ENCODE measurements around the gene TNFAIP3. TPM values are rescaled to one million over a fixed set of nuclear protein-coding genes. Genes with fewer than 3 reads are reported as not detected.

The TNFAIP3 gene
- total and polyA plus RNA-seq, 2 donors: 29.5 to 85.8 TPM

DNA sequence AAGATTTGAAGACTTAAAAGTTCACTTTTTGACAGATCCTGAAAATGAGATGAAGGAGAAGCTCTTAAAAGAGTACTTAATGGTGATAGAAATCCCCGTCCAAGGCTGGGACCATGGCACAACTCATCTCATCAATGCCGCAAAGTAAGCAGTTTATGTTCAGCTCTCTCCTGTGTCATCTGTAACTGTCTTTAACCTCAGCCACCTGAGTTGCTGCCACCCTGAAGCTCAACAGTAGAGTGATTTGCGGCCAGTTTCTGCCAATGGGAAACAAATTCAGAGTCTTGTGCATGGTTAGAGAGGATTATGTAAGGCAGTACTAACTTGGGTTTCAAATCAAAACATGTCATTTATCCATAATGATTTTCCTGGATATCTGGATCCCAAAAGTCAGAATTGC is 10.1 kb downstream of the TNFAIP3 start:
- H3K4me3 ChIP-seq (ENCODE audit: low read length in 2 of 2): no peak overlapping the region
- H3K27ac ChIP-seq (ENCODE audit: low read depth in 1 of 2, low read length in 1 of 2): peak overlapping the region in 1 of 2 donors; percentile 12
- DNase-seq (ENCODE audit: low read depth in 6 of 9, low spot score in 9 of 9): no peak
- WGBS: 95% methylated on average over 3 of the region's 3 CpGs
- H3K27me3 ChIP-seq (ENCODE audit: control insufficient read depth in 2 of 2, insufficient read depth in 1 of 2, low read length in 1 of 2): no peaks in the 10 kb centered on the region
- peaks cover 83 to 99% of the 10 kb centered on the region in 2 donors for H3K36me3 ChIP-seq (ENCODE audit: control insufficient read depth in 2 of 2, insufficient read depth in 2 of 2, low read length in 1 of 2)
- no peaks in the 10 kb centered on the region for H3K9me3 ChIP-seq (ENCODE audit: control insufficient read depth in 2 of 2, insufficient read depth in 1 of 2, low read length in 1 of 2)
- peaks cover 8 to 59% of the 10 kb centered on the region in 2 donors for H3K4me1 ChIP-seq (ENCODE audit: control insufficient read depth in 2 of 2, insufficient read depth in 2 of 2, low read length in 2 of 2)

DNA sequence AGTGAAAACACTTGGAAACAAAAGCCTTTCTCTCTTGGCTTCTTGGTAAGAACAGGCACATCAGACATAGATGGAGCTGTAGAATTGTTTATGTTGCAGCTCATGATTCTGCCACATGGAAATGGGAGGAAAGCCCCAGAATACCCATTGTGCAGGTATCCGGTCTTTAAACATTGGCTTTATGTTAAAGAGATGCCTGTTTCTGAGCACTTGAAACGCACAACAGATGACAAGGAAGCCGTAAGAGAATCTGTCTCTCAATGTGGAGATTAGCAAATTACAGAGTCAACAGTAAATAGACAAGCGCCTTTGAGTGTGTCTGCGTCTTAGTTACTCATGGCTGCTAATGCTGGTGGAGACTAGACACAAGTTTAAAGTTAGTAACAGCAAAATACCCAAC is 10.5 kb downstream of the TNFAIP3 start:
- H3K27me3 ChIP-seq (ENCODE audit: control insufficient read depth in 2 of 2, insufficient read depth in 1 of 2, low read length in 1 of 2): no peaks in the 10 kb centered on the region
- H3K36me3 ChIP-seq (ENCODE audit: control insufficient read depth in 2 of 2, insufficient read depth in 2 of 2, low read length in 1 of 2): peaks cover 87 to 99% of the 10 kb centered on the region in 2 donors
- no peak overlapping the region for H3K4me3 ChIP-seq (ENCODE audit: low read length in 2 of 2)
- H3K4me1 ChIP-seq (ENCODE audit: control insufficient read depth in 2 of 2, insufficient read depth in 2 of 2, low read length in 2 of 2): peaks cover 12 to 64% of the 10 kb centered on the region in 2 donors
- H3K9me3 ChIP-seq (ENCODE audit: control insufficient read depth in 2 of 2, insufficient read depth in 1 of 2, low read length in 1 of 2): no peaks in the 10 kb centered on the region
- 97% methylated on average over 5 of the region's 5 CpGs for WGBS
- H3K27ac ChIP-seq (ENCODE audit: low read depth in 1 of 2, low read length in 1 of 2): peak overlapping the region in 1 of 2 donors; percentile 12
- DNase-seq (ENCODE audit: low read depth in 6 of 9, low spot score in 9 of 9): no peak

DNA sequence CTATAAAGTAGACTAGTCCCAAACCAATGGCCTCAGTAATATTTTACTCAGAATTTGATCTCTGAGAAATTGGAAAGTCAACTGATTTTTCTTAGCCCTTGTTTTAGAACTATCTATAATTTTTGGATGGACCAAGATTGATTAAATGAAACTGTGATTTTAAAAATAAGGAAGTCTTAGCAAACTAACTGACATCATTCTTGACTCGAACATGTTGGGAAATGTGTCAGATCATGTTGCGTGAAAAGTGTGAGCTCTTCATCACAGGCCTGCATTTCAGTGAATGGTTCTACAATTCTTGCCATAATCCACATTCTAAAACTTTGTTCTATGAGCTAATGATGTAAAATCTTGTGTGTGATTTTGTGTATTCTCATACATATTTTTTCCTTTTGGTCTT is 11.0 kb downstream of the TNFAIP3 start:
- DNase-seq (ENCODE audit: low read depth in 6 of 9, low spot score in 9 of 9): no peak
- H3K4me1 ChIP-seq (ENCODE audit: control insufficient read depth in 2 of 2, insufficient read depth in 2 of 2, low read length in 2 of 2): peaks cover 14 to 66% of the 10 kb centered on the region in 2 donors
- H3K4me3 ChIP-seq (ENCODE audit: low read length in 2 of 2): no peak overlapping the region
- H3K27ac ChIP-seq (ENCODE audit: low read depth in 1 of 2, low read length in 1 of 2): no peak overlapping the region
- H3K27me3 ChIP-seq (ENCODE audit: control insufficient read depth in 2 of 2, insufficient read depth in 1 of 2, low read length in 1 of 2): no peaks in the 10 kb centered on the region
- H3K9me3 ChIP-seq (ENCODE audit: control insufficient read depth in 2 of 2, insufficient read depth in 1 of 2, low read length in 1 of 2): no peaks in the 10 kb centered on the region
- H3K36me3 ChIP-seq (ENCODE audit: control insufficient read depth in 2 of 2, insufficient read depth in 2 of 2, low read length in 1 of 2): peaks cover 89 to 98% of the 10 kb centered on the region in 2 donors
- WGBS: 91% methylated on average over 2 of the region's 2 CpGs

DNA sequence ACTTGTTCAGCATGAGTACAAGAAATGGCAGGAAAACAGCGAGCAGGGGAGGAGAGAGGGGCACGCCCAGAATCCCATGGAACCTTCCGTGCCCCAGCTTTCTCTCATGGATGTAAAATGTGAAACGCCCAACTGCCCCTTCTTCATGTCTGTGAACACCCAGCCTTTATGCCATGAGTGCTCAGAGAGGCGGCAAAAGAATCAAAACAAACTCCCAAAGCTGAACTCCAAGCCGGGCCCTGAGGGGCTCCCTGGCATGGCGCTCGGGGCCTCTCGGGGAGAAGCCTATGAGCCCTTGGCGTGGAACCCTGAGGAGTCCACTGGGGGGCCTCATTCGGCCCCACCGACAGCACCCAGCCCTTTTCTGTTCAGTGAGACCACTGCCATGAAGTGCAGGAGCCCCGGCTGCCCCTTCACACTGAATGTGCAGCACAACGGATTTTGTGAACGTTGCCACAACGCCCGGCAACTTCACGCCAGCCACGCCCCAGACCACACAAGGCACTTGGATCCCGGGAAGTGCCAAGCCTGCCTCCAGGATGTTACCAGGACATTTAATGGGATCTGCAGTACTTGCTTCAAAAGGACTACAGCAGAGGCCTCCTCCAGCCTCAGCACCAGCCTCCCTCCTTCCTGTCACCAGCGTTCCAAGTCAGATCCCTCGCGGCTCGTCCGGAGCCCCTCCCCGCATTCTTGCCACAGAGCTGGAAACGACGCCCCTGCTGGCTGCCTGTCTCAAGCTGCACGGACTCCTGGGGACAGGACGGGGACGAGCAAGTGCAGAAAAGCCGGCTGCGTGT is 11.6 kb downstream of the TNFAIP3 start:
- H3K4me1 ChIP-seq (ENCODE audit: control insufficient read depth in 2 of 2, insufficient read depth in 2 of 2, low read length in 2 of 2): peaks cover 14 to 71% of the 10 kb centered on the region in 2 donors
- H3K4me3 ChIP-seq (ENCODE audit: low read length in 2 of 2): no peak overlapping the region
- WGBS: 95% methylated on average over 33 of the region's 33 CpGs

DNA sequence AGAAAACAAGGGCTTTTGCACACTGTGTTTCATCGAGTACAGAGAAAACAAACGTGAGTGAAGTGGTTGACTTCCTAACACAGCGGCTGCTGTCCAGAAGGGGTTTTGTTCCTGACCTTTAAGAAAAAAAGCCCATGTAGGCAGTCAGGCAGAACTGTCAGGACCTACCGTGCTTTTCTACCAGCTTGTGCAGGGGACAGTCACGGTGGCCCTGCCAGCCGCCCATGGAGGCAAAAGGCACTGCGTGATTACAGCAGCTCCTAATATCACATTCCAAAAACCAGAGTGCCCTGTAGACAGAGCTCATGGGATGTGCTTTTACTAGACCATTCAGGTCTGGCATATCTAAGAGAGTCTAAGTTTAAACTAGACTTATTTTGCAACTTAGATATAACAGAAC is 12.2 kb downstream of the TNFAIP3 start:
- Histone ChIP-seq H3K27ac (ENCODE audit: low read depth in 1 of 2, low read length in 1 of 2) (peak overlapping the region; percentile 60 to 87), H3K4me1 (ENCODE audit: control insufficient read depth in 2 of 2, insufficient read depth in 2 of 2, low read length in 2 of 2) (peaks cover 14 to 69% of the 10 kb centered on the region in 2 donors), H3K9me3 (ENCODE audit: control insufficient read depth in 2 of 2, insufficient read depth in 1 of 2, low read length in 1 of 2) (no peaks in the 10 kb centered on the region), H3K36me3 (ENCODE audit: control insufficient read depth in 2 of 2, insufficient read depth in 2 of 2, low read length in 1 of 2) (peaks cover 85 to 92% of the 10 kb centered on the region in 2 donors), H3K27me3 (ENCODE audit: control insufficient read depth in 2 of 2, insufficient read depth in 1 of 2, low read length in 1 of 2) (no peaks in the 10 kb centered on the region), H3K4me3 (ENCODE audit: low read length in 2 of 2) (no peak overlapping the region)
- 93% methylated on average over 7 of the region's 7 CpGs for WGBS
- DNase-seq (ENCODE audit: low read depth in 6 of 9, low spot score in 9 of 9): no peak

More for the DNA sequence above, 11.6 kb downstream of the TNFAIP3 start:
- Histone ChIP-seq H3K27me3 (ENCODE audit: control insufficient read depth in 2 of 2, insufficient read depth in 1 of 2, low read length in 1 of 2) (no peaks in the 10 kb centered on the region), H3K9me3 (ENCODE audit: control insufficient read depth in 2 of 2, insufficient read depth in 1 of 2, low read length in 1 of 2) (no peaks in the 10 kb centered on the region), H3K27ac (ENCODE audit: low read depth in 1 of 2, low read length in 1 of 2) (peak overlapping the region; percentile 60 to 87), H3K36me3 (ENCODE audit: control insufficient read depth in 2 of 2, insufficient read depth in 2 of 2, low read length in 1 of 2) (peaks cover 89 to 98% of the 10 kb centered on the region in 2 donors)
- DNase-seq (ENCODE audit: low read depth in 6 of 9, low spot score in 9 of 9): no peak

DNA sequence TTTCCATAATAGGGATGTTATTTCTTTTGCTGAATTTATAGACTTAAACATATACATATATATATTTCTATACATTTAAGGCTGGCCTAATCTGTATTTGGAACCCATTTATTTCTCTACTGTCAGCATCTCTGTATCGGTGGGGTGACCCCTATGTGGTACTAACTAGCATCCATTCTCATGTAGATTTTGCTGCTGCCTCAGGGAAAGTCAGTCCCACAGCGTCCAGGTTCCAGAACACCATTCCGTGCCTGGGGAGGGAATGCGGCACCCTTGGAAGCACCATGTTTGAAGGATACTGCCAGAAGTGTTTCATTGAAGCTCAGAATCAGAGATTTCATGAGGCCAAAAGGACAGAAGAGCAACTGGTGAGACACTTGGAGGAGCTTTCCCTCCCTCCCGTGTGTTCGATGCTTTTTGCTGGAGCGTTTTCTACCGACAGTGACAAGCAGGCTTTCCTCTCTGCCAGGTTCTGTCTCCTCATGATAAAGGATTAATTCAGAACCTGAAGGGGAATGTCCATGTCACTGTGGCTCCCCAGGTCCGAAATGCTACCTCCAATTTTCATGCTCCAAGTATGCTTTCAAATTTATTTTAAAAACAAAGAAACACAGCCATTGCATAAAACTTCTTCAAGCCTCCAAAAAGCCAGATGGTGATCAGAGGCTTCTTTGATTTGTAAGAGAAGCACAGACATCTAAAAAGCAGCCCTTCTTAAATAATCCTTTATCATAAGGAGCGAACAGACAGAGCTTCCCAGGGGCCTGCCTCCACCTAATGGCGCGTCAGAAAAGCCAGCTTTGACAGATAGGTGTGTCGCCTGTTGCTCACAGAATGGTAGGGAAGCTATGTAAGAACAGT is 13.1 kb downstream of the TNFAIP3 start:
- Histone ChIP-seq H3K4me1 (ENCODE audit: control insufficient read depth in 2 of 2, insufficient read depth in 2 of 2, low read length in 2 of 2) (peaks cover 14 to 62% of the 10 kb centered on the region in 2 donors), H3K4me3 (ENCODE audit: low read length in 2 of 2) (no peak overlapping the region), H3K27me3 (ENCODE audit: control insufficient read depth in 2 of 2, insufficient read depth in 1 of 2, low read length in 1 of 2) (no peaks in the 10 kb centered on the region), H3K36me3 (ENCODE audit: control insufficient read depth in 2 of 2, insufficient read depth in 2 of 2, low read length in 1 of 2) (peaks cover 77 to 84% of the 10 kb centered on the region in 2 donors), H3K27ac (ENCODE audit: low read depth in 1 of 2, low read length in 1 of 2) (peak overlapping the region; percentile 31 to 87), H3K9me3 (ENCODE audit: control insufficient read depth in 2 of 2, insufficient read depth in 1 of 2, low read length in 1 of 2) (no peaks in the 10 kb centered on the region)
- WGBS: 81% methylated on average over 13 of the region's 13 CpGs
- DNase-seq (ENCODE audit: low read depth in 6 of 9, low spot score in 9 of 9): no peak

DNA sequence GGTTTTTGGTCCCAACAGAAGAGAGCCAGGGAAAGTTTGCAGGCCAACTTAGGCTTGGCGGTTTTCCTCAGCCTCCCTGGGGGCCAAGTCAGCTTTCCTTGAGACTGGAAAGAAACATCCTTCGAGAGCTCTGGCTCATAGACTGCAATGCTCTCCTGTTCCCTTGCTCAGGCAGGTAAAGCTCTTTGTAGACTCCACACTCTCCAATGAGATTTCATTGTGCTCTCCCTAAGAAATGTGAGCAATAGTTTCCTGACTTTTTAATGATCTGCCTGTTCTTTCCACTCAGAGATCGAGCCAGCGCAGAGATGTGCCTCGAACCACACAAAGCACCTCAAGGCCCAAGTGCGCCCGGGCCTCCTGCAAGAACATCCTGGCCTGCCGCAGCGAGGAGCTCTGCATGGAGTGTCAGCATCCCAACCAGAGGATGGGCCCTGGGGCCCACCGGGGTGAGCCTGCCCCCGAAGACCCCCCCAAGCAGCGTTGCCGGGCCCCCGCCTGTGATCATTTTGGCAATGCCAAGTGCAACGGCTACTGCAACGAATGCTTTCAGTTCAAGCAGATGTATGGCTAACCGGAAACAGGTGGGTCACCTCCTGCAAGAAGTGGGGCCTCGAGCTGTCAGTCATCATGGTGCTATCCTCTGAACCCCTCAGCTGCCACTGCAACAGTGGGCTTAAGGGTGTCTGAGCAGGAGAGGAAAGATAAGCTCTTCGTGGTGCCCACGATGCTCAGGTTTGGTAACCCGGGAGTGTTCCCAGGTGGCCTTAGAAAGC is 13.9 kb downstream of the TNFAIP3 start:
- H3K27ac ChIP-seq (ENCODE audit: low read depth in 1 of 2, low read length in 1 of 2): peak overlapping the region; percentile 54 to 87
- H3K4me3 ChIP-seq (ENCODE audit: low read length in 2 of 2): no peak overlapping the region
- H3K36me3 ChIP-seq (ENCODE audit: control insufficient read depth in 2 of 2, insufficient read depth in 2 of 2, low read length in 1 of 2): peaks cover 69 to 75% of the 10 kb centered on the region in 2 donors
- peaks cover 14 to 56% of the 10 kb centered on the region in 2 donors for H3K4me1 ChIP-seq (ENCODE audit: control insufficient read depth in 2 of 2, insufficient read depth in 2 of 2, low read length in 2 of 2)
- no peaks in the 10 kb centered on the region for H3K9me3 ChIP-seq (ENCODE audit: control insufficient read depth in 2 of 2, insufficient read depth in 1 of 2, low read length in 1 of 2)
- H3K27me3 ChIP-seq (ENCODE audit: control insufficient read depth in 2 of 2, insufficient read depth in 1 of 2, low read length in 1 of 2): no peaks in the 10 kb centered on the region
- 70% methylated on average over 21 of the region's 21 CpGs for WGBS
- DNase-seq (ENCODE audit: low read depth in 6 of 9, low spot score in 9 of 9): peak in 4 of 9 donors; percentile 64 to 84 (median 74)

DNA sequence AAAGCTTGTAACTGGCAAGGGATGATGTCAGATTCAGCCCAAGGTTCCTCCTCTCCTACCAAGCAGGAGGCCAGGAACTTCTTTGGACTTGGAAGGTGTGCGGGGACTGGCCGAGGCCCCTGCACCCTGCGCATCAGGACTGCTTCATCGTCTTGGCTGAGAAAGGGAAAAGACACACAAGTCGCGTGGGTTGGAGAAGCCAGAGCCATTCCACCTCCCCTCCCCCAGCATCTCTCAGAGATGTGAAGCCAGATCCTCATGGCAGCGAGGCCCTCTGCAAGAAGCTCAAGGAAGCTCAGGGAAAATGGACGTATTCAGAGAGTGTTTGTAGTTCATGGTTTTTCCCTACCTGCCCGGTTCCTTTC is 14.4 kb downstream of the TNFAIP3 start:
- WGBS: 94% methylated on average over 9 of the region's 9 CpGs
- no peak for DNase-seq (ENCODE audit: low read depth in 6 of 9, low spot score in 9 of 9)

More for the DNA sequence above, 14.4 kb downstream of the TNFAIP3 start:
- Histone ChIP-seq H3K36me3 (ENCODE audit: control insufficient read depth in 2 of 2, insufficient read depth in 2 of 2, low read length in 1 of 2) (peaks cover 63 to 70% of the 10 kb centered on the region in 2 donors), H3K4me3 (ENCODE audit: low read length in 2 of 2) (no peak overlapping the region), H3K27me3 (ENCODE audit: control insufficient read depth in 2 of 2, insufficient read depth in 1 of 2, low read length in 1 of 2) (no peaks in the 10 kb centered on the region), H3K9me3 (ENCODE audit: control insufficient read depth in 2 of 2, insufficient read depth in 1 of 2, low read length in 1 of 2) (no peaks in the 10 kb centered on the region), H3K4me1 (ENCODE audit: control insufficient read depth in 2 of 2, insufficient read depth in 2 of 2, low read length in 2 of 2) (peaks cover 14 to 53% of the 10 kb centered on the region in 2 donors), H3K27ac (ENCODE audit: low read depth in 1 of 2, low read length in 1 of 2) (peak overlapping the region; percentile 54 to 87)

Measured in thymus (tissue), 11 donors.